GM21447 (cell line): Measurements from ENCODE around the gene BTBD16.

ENCODE experiments used
- ATAC-seq: cut with Tn5 transposase; IDR thresholded peaks from one replicate; pipeline ENCODE4 v1.9.1; 2021; ENCODE audit not compliant: unreplicated experiment

The BTBD16 gene

GRCh38 chr10:122338609-122339441 is 67.7 kb downstream of the BTBD16 start:
- ATAC-seq: no peak

GRCh38 chr10:122341141-122341810 is 70.2 kb downstream of the BTBD16 start:
- no peak for ATAC-seq

GRCh38 chr10:122342293-122343134 is 71.4 kb downstream of the BTBD16 start:
- no peak for ATAC-seq

GRCh38 chr10:122343135-122343800 is 72.2 kb downstream of the BTBD16 start:
- ATAC-seq: no peak

GRCh38 chr10:122343936-122344335 is 72.8 kb downstream of the BTBD16 start:
- ATAC-seq: no peak

- no peak for ATAC-seq
These were observed 73.7 kb downstream of the BTBD16 start for GRCh38 chr10:122344741-122345258.

- ATAC-seq: no peak
These were observed 75.3 kb downstream of the BTBD16 start for GRCh38 chr10:122346326-122346950.

- no peak for ATAC-seq
These were observed 76.2 kb downstream of the BTBD16 start for GRCh38 chr10:122347170-122347841.

- no peak for ATAC-seq
These were observed 77.4 kb downstream of the BTBD16 start for GRCh38 chr10:122348512-122348911.

- no peak for ATAC-seq
These were observed 77.9 kb downstream of the BTBD16 start for GRCh38 chr10:122348935-122349361.

- ATAC-seq: no peak
These were observed 78.8 kb downstream of the BTBD16 start for GRCh38 chr10:122349758-122350369.

GRCh38 chr10:122350893-122351292 is 79.8 kb downstream of the BTBD16 start:
- no peak for ATAC-seq

- no peak for ATAC-seq
These were observed 81.9 kb downstream of the BTBD16 start for GRCh38 chr10:122352817-122353525.

- no peak for ATAC-seq
These were observed 83.3 kb downstream of the BTBD16 start for GRCh38 chr10:122354383-122354782.

GRCh38 chr10:122357685-122358084 is 86.6 kb downstream of the BTBD16 start:
- no peak for ATAC-seq

GRCh38 chr10:122359621-122360020 is 88.5 kb downstream of the BTBD16 start:
- ATAC-seq: no peak

GRCh38 chr10:122361046-122361445 is 90.0 kb downstream of the BTBD16 start:
- no peak for ATAC-seq

- ATAC-seq: no peak
These were observed 91.0 kb downstream of the BTBD16 start for GRCh38 chr10:122362031-122362592.
